Activated naive CD8-positive, alpha-beta T cell treated with anti-CD3 and anti-CD28 coated beads, Interleukin-2, amount 10 ng/mL, durations not matched to agents 7 days and 5 days (primary cell): ENCODE results near the gene RASGEF1C. TPM values are rescaled to one million over a fixed set of nuclear protein-coding genes. Genes with fewer than 3 reads are reported as not detected.

Source experiments
- ATAC-seq: fragments of 150-1000 bp; cut with Tn5 transposase; one replicate; pipeline ENCODE4 v1.10.0; 2021; ENCODE audit warnings: low read depth, moderate library complexity
- POLR2A ChIA-PET: fragments of 350-600 bp; sonication (Branson Sonifier 250); formaldehyde crosslinking; loops from one replicate; lab custom pipeline; 2021; ENCODE audit warnings: antibody characterized with exemption; lab: Charles Lee
- DNase-seq: peaks from one replicate; pipeline ENCODE4 v3.0.0; 2021
- H3K27ac Mint-ChIP-seq: one replicate; pipeline ENCODE4 v1.8.0; 2022; ENCODE audit warnings: mild to moderate bottlenecking, mixed read lengths
- H3K27me3 Mint-ChIP-seq: one replicate; pipeline ENCODE4 v1.8.0; 2022; ENCODE audit warnings: mild to moderate bottlenecking, moderate library complexity, mixed read lengths
- H3K36me3 Mint-ChIP-seq: one replicate; pipeline ENCODE4 v1.8.0; 2021; ENCODE audit warnings: mild to moderate bottlenecking, mixed read lengths
- H3K4me1 Mint-ChIP-seq: one replicate; pipeline ENCODE4 v1.8.0; 2021; ENCODE audit warnings: mixed read lengths
- H3K4me3 Mint-ChIP-seq: one replicate; pipeline ENCODE4 v1.8.0; 2022; ENCODE audit warnings: mild to moderate bottlenecking, moderate library complexity, mixed read lengths
- H3K9me3 Mint-ChIP-seq: one replicate; pipeline ENCODE4 v1.8.0; 2021; ENCODE audit warnings: mixed read lengths
- total RNA-seq, 2 experiments: library from RNA; stranded (reverse); gene quantifications; one replicate each; pipeline ENCODE4 v1.2.3, GENCODE V29; 2021

RASGEF1C gene
- total RNA-seq, 2 experiments from 2014 or later: not detected

- POLR2A ChIA-PET: no interaction called here
- Mint-ChIP-seq H3K9me3 (no peaks in the 10 kb centered on the region), H3K36me3 (no peaks in the 10 kb centered on the region), H3K4me1 (no peaks in the 10 kb centered on the region), H3K27me3 (peaks cover 30% of the 10 kb centered on the region), H3K4me3 (no peak overlapping the region), H3K27ac (no peak overlapping the region)
- ATAC-seq (no peak), DNase-seq (no peak)
Measured at GRCh38 chr5:180206993-180207392, 2.0 kb downstream of the RASGEF1C start.

GRCh38 chr5:180205916-180206315 lies 3.1 kb downstream of the RASGEF1C start:
- Mint-ChIP-seq H3K27ac (no peak overlapping the region), H3K4me1 (no peaks in the 10 kb centered on the region), H3K4me3 (no peak overlapping the region), H3K36me3 (no peaks in the 10 kb centered on the region), H3K9me3 (no peaks in the 10 kb centered on the region), H3K27me3 (peaks cover 38% of the 10 kb centered on the region)
- DNase-seq (no peak), ATAC-seq (no peak)
- POLR2A ChIA-PET: no interaction called here

GRCh38 chr5:180204276-180204819 lies 4.7 kb downstream of the RASGEF1C start:
- Mint-ChIP-seq H3K36me3 (no peaks in the 10 kb centered on the region), H3K4me3 (no peak overlapping the region), H3K4me1 (no peaks in the 10 kb centered on the region), H3K27me3 (peaks cover 34% of the 10 kb centered on the region), H3K9me3 (no peaks in the 10 kb centered on the region), H3K27ac (no peak overlapping the region)
- DNase-seq (no peak), ATAC-seq (no peak)
- POLR2A ChIA-PET: no interaction called here

GRCh38 chr5:180202939-180203573 lies 6.0 kb downstream of the RASGEF1C start:
- DNase-seq (no peak), ATAC-seq (no peak)

GRCh38 chr5:180201051-180201987 lies 7.7 kb downstream of the RASGEF1C start:
- DNase-seq (no peak), ATAC-seq (no peak)
- no peaks in the 10 kb centered on the region for H3K4me1 Mint-ChIP-seq
- no peak overlapping the region for H3K27ac Mint-ChIP-seq
- POLR2A ChIA-PET: no interaction called here
- peaks cover 16% of the 10 kb centered on the region for H3K27me3 Mint-ChIP-seq
- H3K9me3 Mint-ChIP-seq: no peaks in the 10 kb centered on the region
- no peak overlapping the region for H3K4me3 Mint-ChIP-seq
- no peaks in the 10 kb centered on the region for H3K36me3 Mint-ChIP-seq

More at GRCh38 chr5:180202939-180203573, 6.0 kb downstream of the RASGEF1C start:
- H3K36me3 Mint-ChIP-seq: no peaks in the 10 kb centered on the region
- no peak overlapping the region for H3K27ac Mint-ChIP-seq
- POLR2A ChIA-PET: no interaction called here
- H3K4me1 Mint-ChIP-seq: no peaks in the 10 kb centered on the region
- H3K27me3 Mint-ChIP-seq: peaks cover 28% of the 10 kb centered on the region
- H3K9me3 Mint-ChIP-seq: no peaks in the 10 kb centered on the region
- no peak overlapping the region for H3K4me3 Mint-ChIP-seq

- Mint-ChIP-seq H3K9me3 (no peaks in the 10 kb centered on the region), H3K27ac (no peak overlapping the region), H3K4me1 (no peaks in the 10 kb centered on the region), H3K4me3 (no peak overlapping the region), H3K27me3 (peaks cover 12% of the 10 kb centered on the region), H3K36me3 (no peaks in the 10 kb centered on the region)
- POLR2A ChIA-PET: no interaction called here
- ATAC-seq: no peak
- DNase-seq: no peak
Measured at GRCh38 chr5:180199390-180199789, 9.6 kb downstream of the RASGEF1C start.

- DNase-seq (no peak), ATAC-seq (no peak)
- no peaks in the 10 kb centered on the region for H3K4me1 Mint-ChIP-seq
- POLR2A ChIA-PET: no interaction called here
- no peak overlapping the region for H3K4me3 Mint-ChIP-seq
- no peak overlapping the region for H3K27ac Mint-ChIP-seq
- no peaks in the 10 kb centered on the region for H3K9me3 Mint-ChIP-seq
- H3K36me3 Mint-ChIP-seq: no peaks in the 10 kb centered on the region
- peaks cover 12% of the 10 kb centered on the region for H3K27me3 Mint-ChIP-seq
Measured at GRCh38 chr5:180198208-180198607, 10.8 kb downstream of the RASGEF1C start.

GRCh38 chr5:180197016-180197702 lies 11.9 kb downstream of the RASGEF1C start:
- H3K4me3 Mint-ChIP-seq: no peak overlapping the region
- H3K27me3 Mint-ChIP-seq: peaks cover 9% of the 10 kb centered on the region
- POLR2A ChIA-PET: no interaction called here
- H3K27ac Mint-ChIP-seq: no peak overlapping the region
- H3K4me1 Mint-ChIP-seq: no peaks in the 10 kb centered on the region
- no peaks in the 10 kb centered on the region for H3K9me3 Mint-ChIP-seq
- H3K36me3 Mint-ChIP-seq: no peaks in the 10 kb centered on the region
- ATAC-seq (no peak), DNase-seq (no peak)

- H3K4me3 Mint-ChIP-seq: no peak overlapping the region
- no peak for DNase-seq
- no peaks in the 10 kb centered on the region for H3K36me3 Mint-ChIP-seq
- POLR2A ChIA-PET: no interaction called here
- H3K27ac Mint-ChIP-seq: no peak overlapping the region
- no peaks in the 10 kb centered on the region for H3K9me3 Mint-ChIP-seq
- no peaks in the 10 kb centered on the region for H3K27me3 Mint-ChIP-seq
- H3K4me1 Mint-ChIP-seq: no peaks in the 10 kb centered on the region
- ATAC-seq: no peak
Measured at GRCh38 chr5:180194410-180195345, 14.3 kb downstream of the RASGEF1C start.

- POLR2A ChIA-PET: no interaction called here
- no peaks in the 10 kb centered on the region for H3K9me3 Mint-ChIP-seq
Measured at GRCh38 chr5:180193749-180194375, 15.1 kb downstream of the RASGEF1C start.

GRCh38 chr5:180191716-180192115 lies 17.3 kb downstream of the RASGEF1C start:
- DNase-seq: no peak
- POLR2A ChIA-PET: no interaction called here
- ATAC-seq: no peak
- H3K27me3 Mint-ChIP-seq: peaks cover 2% of the 10 kb centered on the region
- no peaks in the 10 kb centered on the region for H3K9me3 Mint-ChIP-seq
- no peaks in the 10 kb centered on the region for H3K4me1 Mint-ChIP-seq
- H3K27ac Mint-ChIP-seq: no peak overlapping the region
- no peak overlapping the region for H3K4me3 Mint-ChIP-seq
- H3K36me3 Mint-ChIP-seq: no peaks in the 10 kb centered on the region

More at GRCh38 chr5:180193749-180194375, 15.1 kb downstream of the RASGEF1C start:
- no peak overlapping the region for H3K4me3 Mint-ChIP-seq
- no peaks in the 10 kb centered on the region for H3K4me1 Mint-ChIP-seq
- DNase-seq: no peak
- no peaks in the 10 kb centered on the region for H3K27me3 Mint-ChIP-seq
- H3K27ac Mint-ChIP-seq: no peak overlapping the region
- no peaks in the 10 kb centered on the region for H3K36me3 Mint-ChIP-seq
- no peak for ATAC-seq

- H3K27me3 Mint-ChIP-seq: peaks cover 2% of the 10 kb centered on the region
- no peaks in the 10 kb centered on the region for H3K4me1 Mint-ChIP-seq
- POLR2A ChIA-PET: no interaction called here
- H3K27ac Mint-ChIP-seq: no peak overlapping the region
- no peaks in the 10 kb centered on the region for H3K36me3 Mint-ChIP-seq
- ATAC-seq: no peak
- DNase-seq: no peak
- no peak overlapping the region for H3K4me3 Mint-ChIP-seq
- peaks cover under 1% of the 10 kb centered on the region for H3K9me3 Mint-ChIP-seq
Measured at GRCh38 chr5:180187767-180188166, 21.2 kb downstream of the RASGEF1C start.
